PFSK-1 (cell line): ENCODE data around the gene ZFPM1.

Experiments used
- POLR2AphosphoS5 ChIP-seq: IDR thresholded peaks from 2 replicates; pipeline ENCODE4 v1.6.1; 2012; ENCODE audit warnings: low read depth, mild to moderate bottlenecking, control low read depth, low read length, moderate library complexity
- SIN3A ChIP-seq: IDR thresholded peaks from 2 replicates; pipeline ENCODE4 v1.6.1; 2012; ENCODE audit warnings: mild to moderate bottlenecking, low read length, moderate library complexity, borderline replicate concordance; ENCODE audit not compliant: insufficient read depth
- TAF1 ChIP-seq: IDR thresholded peaks from 2 replicates; pipeline ENCODE4 v1.6.1; 2012; ENCODE audit warnings: low read length, control low read depth, borderline replicate concordance; ENCODE audit not compliant: insufficient read depth

DNA sequence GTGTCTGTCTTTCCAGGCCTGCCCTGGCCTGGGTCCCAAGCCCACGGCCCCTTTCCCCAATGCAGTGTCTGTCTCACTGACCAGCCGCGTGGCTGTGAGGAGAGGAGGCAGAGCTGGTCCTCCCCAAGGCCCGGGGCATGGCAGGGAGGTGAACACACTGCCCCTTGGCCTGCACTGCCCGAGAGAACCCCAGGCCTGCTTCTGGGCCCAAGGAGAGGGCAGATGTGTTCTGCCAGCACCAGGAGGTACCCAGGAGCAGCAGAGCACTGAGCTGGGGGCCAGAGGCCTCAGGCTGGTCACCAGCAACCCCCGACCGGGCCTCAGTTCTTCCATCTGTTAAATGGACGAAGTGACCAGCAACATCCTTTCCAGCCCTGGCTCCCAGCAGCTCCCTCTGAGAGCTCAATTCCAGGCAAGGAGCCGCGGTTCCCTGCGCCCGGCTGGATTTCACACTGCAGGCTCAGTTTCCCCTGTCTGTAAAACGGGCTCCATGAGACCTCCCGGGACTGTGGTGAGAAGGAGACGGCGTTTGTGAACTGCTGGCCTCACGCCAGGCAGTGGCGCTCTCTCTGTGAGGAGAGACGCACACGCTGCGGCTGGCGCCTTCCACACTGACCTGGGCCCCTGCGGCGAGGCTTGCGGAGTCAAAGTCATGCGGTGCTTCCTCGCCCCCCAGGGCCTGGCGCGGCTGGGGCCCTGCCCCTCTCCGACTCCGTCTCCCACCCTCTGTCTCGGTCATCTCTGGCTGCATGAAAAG is 8.1 kb upstream of the ZFPM1 start:
- no peak for TF ChIP-seq TAF1
- TF ChIP-seq POLR2AphosphoS5, result no peak
- no peak for TF ChIP-seq SIN3A
